ENCODE data around the gene TRAM2.

Gene TRAM2

GRCh38 chr6:52595000-52595795 is 18.3 kb upstream of the TRAM2 start:
- DNase-seq (ENCODE audit: low read depth in 2 of 3, low spot score in 2 of 3), result no peak

- DNase-seq (ENCODE audit: low read depth in 2 of 3, low spot score in 2 of 3), result no peak
Observed at GRCh38 chr6:52594221-52594620, 17.4 kb upstream of the TRAM2 start.

GRCh38 chr6:52591832-52592231 is 15.0 kb upstream of the TRAM2 start:
- no peak for DNase-seq (ENCODE audit: low read depth in 2 of 3, low spot score in 2 of 3)

DNA sequence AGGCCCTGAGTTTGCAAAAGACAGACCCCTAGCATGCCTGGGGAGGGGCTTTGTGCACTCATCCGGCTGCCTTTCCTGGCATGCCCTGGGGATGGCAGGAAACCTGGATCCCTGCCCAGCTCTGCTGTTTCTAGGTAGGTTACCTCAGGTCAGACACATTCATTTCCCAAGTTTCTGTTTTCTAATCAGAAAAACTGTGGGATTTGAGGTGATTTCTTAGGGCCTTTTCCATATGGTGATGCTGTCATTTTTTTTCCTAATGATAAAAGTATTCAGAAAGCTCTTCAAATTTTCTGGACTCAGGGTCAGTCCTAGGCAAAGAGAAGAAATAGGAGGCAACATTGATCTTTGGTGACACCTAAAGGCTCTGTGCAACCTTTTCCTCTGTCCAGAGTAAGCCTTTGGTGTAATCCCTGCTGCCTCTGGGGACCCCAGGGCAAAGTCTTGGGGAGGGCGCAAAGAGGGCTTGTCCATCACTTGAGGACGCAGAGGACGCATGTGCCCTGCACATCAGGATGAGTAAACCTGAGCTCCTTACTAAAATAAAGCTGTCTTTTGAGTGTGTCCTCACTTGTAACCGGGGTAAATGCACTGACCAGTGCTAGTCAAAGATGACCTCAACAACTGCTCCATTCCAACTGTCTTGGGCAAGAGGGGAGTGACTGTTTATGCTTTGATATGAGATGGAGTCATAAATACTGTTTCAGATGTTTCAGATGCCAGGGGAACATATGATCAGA is 13.5 kb upstream of the TRAM2 start:
- DNase-seq (ENCODE audit: low read depth in 2 of 3, low spot score in 2 of 3), result no peak

GRCh38 chr6:52588710-52589091 is 11.8 kb upstream of the TRAM2 start:
- no peak for DNase-seq (ENCODE audit: low read depth in 2 of 3, low spot score in 2 of 3)

DNA sequence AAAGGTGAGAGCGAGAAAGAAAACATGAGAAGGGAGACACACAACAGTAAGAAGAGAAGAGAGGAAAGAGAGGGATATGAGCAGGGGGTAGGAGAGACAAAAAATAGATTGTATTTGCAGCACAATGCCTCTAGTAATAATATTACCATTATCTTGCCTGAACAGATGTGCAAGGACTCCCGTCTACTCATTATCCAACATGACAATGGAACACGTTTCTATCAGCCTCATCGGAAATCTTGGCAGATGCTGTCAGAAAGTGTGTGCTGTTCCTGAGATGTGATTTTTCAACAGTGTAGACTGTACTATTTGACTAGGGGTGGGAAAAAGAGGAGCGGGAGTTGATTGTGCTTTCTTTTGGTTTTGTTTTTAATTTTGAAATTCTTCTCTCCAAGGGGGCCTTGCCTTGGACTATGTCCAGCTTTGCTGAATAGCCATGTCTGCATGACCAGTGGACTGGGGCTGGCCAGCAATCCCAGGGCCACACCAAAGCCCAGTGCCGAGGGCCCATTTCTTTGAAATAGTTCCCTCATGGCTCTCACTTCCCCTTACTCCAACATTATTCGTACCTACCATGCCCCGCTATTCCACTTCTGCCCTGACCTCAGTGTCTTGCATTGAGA is 11.3 kb upstream of the TRAM2 start:
- no peak for DNase-seq (ENCODE audit: low read depth in 2 of 3, low spot score in 2 of 3)

- no peak for DNase-seq (ENCODE audit: low read depth in 2 of 3, low spot score in 2 of 3)
Observed at GRCh38 chr6:52587001-52587400, 10.1 kb upstream of the TRAM2 start.

DNA sequence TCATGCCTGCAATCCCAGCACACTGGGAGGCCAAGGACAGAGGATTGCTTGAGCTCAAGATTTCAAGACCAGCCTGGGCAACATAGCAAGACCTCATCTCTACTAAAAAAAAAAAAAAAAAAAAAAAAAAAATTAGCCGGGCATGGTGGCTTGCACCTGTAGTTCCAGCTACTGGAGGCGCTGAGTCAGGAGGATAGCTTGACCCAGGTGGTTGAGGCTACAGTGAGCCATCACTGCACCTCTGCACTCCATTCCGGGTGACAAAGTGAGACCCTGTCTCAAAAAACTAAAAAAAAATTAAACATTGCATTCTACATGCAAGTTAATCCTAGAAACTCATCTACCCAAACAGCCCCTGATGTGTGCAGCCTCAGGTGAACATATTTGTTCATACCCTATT is 7.3 kb upstream of the TRAM2 start:
- no peak for DNase-seq (ENCODE audit: low read depth in 2 of 3, low spot score in 2 of 3)

DNA sequence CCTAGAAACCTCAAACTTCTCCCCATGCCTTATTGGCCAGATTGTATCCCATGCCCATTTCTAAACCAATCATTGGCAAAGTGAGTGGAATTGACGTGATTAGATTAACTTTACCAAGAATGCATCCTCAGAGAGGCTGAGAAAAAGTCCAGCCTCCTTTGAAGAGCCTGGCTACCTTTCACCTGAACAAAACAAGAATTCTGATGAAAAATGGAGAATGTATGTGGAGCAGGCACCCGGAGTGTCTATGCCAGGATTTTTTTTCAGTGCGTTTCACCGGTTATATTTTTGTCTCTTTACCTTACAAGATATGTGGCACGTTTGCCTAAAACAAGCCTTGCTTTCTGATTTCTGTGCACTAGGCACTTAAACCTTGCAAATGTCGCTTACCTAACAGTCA is 6.1 kb upstream of the TRAM2 start:
- DNase-seq (ENCODE audit: low read depth in 2 of 3, low spot score in 2 of 3), result no peak

GRCh38 chr6:52582446-52582845 is 5.6 kb upstream of the TRAM2 start:
- DNase-seq (ENCODE audit: low read depth in 2 of 3, low spot score in 2 of 3), result no peak

DNA sequence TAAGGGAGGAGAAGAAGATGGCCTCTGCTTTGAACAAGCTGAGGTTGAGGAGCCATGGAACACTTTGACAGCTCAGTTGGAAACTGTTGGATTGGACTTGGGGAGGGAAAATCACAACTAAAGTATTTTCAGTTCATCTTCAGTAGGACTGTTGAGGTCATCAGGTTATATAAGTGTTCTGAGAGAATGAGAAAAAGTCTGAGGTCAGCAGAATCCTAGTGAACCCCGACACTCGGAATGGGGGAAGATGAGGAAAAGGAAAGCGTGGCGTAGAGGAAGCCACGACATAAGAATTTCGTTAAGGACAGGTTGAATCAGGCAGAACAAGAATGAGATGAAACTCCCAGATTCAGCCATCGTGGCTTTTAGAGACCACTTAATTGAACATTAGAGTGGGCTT is 4.0 kb upstream of the TRAM2 start:
- DNase-seq (ENCODE audit: low read depth in 2 of 3, low spot score in 2 of 3), result no peak

GRCh38 chr6:52579006-52579660 is 2.3 kb upstream of the TRAM2 start:
- DNase-seq (ENCODE audit: low read depth in 2 of 3, low spot score in 2 of 3), result no peak

GRCh38 chr6:52577778-52578463 is 1.1 kb upstream of the TRAM2 start:
- DNase-seq (ENCODE audit: low read depth in 2 of 3, low spot score in 2 of 3), result no peak

- peak; percentile 24 to 36 (median 33) for DNase-seq (ENCODE audit: low read depth in 2 of 3, low spot score in 2 of 3)
Observed at GRCh38 chr6:52576392-52577021, 353 bp downstream of the TRAM2 start.

GRCh38 chr6:52576054-52576391 is 837 bp downstream of the TRAM2 start:
- no peak for DNase-seq (ENCODE audit: low read depth in 2 of 3, low spot score in 2 of 3)

DNA sequence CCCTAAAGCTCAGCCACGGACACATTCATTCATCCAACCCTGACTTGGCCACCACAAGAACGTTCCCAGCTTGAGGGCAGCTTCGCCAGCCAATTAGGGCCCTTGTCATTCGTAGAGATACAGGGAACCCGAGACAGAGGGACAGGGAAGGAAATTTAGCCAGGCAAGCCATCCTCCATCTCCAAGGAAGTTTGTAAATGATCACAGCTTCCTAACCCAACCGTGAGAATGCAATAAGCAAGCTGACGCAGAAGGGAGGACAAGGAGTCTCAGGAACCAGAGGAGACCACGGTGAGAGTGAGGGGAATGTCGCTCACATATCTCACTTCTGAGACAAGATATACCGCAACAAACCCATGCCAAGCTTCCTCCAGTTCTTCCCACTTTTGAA is 1.4 kb downstream of the TRAM2 start:
- no peak for DNase-seq (ENCODE audit: low read depth in 2 of 3, low spot score in 2 of 3)

GRCh38 chr6:52574709-52575501 is 2.0 kb downstream of the TRAM2 start:
- DNase-seq (ENCODE audit: low read depth in 2 of 3, low spot score in 2 of 3), result peak in 1 of 3 experiments; percentile 25

DNA sequence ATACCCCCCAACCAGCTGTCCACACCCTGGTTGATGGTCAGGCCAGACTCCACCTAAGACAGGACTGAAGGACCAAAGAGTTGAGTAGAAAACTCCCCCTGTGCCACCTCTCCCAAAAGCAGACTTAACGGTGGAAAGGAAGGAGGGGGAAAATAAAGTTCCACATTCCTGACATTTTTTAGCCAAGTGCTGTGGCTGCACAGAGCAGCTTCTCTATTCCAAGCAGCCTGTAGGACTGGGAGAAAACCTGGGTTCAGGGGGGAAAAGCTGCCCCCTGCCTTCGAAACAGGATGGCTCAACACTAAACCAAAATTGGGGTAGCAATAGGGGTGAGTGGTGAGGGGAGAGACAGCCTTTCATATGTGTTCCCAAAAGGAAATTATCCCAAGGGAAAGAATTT is 3.6 kb downstream of the TRAM2 start:
- no peak for DNase-seq (ENCODE audit: low read depth in 2 of 3, low spot score in 2 of 3)

GRCh38 chr6:52572536-52572935 is 4.3 kb downstream of the TRAM2 start:
- DNase-seq (ENCODE audit: low read depth in 2 of 3, low spot score in 2 of 3), result no peak

Measured in activated CD8-positive, alpha-beta memory T cell treated with anti-CD3 and anti-CD28 coated beads for 48 hours (primary cell).